Stimulated activated naive CD4-positive, alpha-beta T cell treated with Interleukin-2 at 50 U/mL for 16 hours (primary cell): ENCODE measurements around the gene GPD1L.
"Not testable (repeated sequence)": the region's sequence is repeated elsewhere in the genome, so short reads cannot be mapped to it uniquely, and the experiment has no call there.

Experiments used
- DNase-seq: peaks from one replicate; lab custom pipeline; 2025; lab: John Stamatoyannopoulos, UW

The GPD1L gene

DNA sequence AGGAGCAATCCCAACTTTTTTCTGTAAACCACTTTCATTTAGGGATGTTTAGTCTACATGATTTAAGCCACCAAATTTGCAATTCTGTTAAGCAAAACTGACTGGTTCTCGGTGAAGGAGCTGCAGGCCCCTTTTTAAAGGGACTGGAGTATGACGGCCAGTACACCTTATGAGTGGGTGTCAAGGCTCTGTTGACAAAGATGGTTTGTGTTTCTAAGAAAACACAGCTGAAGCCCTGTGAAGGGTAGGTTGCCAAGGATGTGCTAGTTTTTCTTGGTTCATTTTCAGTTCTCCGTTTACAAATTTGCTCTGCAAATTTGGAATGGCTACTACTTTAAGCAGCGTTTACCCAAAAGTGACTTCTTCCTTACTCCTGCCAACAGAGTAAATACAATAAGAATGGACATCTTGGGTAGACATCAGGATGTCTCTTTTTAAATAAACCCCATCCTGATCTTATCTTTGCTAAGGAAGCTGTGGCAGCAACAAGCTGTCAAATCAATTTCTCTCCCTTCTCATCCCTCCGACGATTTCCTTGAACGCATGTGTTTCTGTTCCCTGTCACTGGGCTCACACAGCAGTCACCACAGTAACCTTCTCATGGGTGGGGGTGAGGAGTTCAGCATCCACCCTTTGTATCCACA, 73.8 kb downstream of the GPD1L start:
- DNase-seq: no peak

DNA sequence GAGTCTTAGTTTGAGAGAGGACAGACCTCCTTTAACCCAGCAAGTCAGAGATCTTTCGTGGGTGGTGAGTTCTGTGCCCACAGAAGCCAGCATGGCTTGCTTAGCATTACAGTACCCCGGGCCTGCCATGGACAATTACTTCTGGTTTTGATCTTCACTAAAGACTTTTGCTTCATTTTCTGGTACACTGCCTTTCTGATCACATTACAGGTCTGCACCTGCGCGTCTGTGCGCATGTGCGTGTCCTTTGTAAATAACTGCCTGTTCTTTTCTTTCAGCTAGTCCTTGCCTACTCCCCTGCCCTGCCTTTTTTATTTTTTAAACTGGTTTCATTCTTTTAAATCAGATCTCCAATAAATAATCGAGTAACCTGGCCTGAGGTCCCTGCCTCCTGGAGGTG, 74.9 kb downstream of the GPD1L start:
- DNase-seq: no peak

DNA sequence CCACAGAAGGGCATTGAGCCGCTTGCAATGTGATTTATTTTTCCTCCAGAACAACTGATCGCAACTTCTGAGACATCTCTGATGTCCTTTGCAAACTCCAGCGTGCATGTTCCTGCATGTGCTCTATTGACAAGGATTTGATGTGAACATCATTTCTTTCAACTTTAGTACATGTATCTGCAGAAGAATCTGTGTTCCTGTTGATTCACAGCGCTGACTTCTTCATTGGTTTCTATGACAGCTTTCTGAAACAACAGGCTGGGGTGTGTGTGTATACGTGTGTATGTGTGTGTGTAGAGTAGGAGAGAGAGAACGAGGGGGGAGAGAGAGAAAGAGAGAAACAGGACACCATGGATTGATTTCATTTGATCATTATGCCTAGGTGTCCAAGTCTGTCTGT, 75.4 kb downstream of the GPD1L start:
- DNase-seq: no peak

DNA sequence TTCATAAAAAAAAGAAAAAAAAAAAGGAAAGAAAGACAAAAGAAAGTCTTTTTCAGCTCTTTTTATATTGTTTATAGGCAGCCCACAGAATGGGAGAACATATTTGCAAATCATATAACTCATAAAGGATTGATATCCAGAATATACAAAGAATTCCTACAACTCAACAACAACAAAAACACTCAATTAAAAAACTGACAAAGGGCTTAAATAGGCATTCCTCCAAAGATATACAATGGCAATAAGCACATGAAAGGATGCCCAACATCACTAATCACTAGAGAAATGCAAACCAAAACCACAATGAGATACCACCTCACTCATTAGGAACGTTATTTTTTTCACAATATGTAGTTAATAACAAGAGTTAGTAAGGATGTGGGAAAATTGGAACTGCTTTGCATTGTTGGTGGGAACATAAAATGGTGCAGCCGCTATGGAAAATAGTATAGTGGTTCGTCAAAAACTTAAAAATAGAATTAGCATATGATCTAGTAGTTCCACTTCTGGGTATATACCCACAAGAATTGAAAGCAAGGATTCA, 77.8 kb downstream of the GPD1L start:
- no peak for DNase-seq

DNA sequence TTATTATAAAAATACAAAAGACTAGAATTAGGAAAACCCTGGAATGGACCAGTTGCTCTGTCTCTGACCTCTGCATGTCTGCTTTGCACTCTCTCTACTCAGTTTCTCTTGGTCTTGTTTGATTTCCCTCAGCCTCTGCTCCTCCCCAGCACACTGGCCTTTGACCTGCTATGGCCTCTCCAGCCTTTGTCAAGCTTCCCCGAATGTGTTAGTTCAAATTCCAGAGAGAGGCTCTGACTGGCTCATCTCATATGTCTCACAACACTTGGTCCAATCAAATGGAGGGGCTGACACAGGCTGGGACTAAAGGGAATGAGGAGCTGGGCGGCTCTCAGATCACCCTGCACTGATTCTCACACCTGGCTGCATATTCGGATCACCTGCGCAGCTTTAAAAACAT, 79.7 kb downstream of the GPD1L start:
- DNase-seq: no peak

DNA sequence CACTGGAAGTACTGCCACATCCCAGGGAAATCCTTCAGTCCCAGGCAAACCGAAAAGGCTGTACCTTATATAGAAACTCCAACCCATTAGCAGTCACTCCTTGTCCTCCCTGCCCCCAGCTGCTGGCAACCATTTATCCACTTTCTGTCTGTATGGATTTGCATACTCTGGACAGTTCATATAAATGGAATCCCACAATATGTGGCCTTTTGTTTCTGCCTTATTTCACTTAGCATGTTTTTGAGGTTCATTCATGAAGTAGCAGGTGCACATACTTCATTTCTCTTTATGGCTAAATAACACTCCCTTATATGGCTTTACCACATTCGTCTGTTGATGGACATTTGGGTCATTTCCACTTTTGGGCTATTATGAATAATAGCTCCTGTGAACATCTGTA, 80.5 kb downstream of the GPD1L start:
- no peak for DNase-seq

DNA sequence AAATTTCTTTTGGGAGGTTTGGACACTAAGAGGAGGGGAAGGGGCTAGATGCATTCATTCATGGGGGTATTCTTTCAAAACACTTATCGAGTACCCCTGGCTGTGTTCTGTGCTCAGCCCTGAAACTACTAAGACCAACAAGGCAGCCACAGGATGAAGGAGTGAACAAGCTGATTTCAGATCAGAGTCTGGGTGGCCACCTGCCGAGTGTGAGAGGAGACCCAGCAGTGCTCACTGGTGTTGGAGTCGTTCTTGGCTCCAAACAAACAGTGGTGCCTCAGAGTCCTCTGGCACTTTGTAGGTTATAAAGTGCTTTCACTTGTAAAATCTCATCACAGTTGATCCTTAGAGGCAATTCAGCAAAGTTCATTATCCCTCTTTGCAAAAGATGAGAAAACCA, 83.3 kb downstream of the GPD1L start:
- no peak for DNase-seq

DNA sequence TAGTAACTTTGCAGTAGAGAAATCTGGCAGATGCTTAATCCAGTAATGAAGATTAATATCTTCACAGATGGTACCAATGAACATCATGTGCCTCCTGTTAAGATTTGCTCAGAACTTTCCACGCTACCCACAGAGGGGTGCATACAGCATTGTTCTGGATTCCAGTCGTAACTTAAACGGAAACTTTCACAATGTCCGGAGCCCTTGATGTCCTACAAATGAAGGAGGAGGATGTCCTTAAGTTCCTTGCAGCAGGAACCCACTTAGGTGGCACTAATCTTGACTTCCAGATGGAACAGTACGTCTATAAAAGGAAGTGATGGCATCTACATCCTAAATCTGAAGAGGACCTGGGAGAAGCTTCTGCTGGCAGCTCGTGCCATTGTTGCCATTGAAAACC, 84.1 kb downstream of the GPD1L start:
- DNase-seq: not testable (repeated sequence)

DNA sequence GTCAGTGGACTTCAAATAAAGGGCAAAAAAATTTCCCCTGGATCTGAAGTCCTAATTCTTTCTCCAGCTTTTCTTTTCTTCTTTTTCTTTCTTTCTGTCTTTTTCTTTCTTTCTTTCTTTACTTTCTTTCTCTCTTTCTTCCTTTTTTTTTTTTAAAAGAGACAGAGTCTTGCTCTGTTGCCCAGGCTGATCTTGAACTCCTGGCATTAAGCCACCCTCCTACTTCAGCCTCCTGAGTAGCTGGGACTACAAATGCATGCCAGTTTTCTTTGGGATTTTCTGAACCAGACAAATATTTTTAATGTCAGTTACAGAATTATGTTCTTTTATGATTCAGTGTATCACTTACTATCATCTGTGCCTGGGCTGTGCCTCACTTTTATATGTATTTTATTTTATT, 86.7 kb downstream of the GPD1L start:
- no peak for DNase-seq

DNA sequence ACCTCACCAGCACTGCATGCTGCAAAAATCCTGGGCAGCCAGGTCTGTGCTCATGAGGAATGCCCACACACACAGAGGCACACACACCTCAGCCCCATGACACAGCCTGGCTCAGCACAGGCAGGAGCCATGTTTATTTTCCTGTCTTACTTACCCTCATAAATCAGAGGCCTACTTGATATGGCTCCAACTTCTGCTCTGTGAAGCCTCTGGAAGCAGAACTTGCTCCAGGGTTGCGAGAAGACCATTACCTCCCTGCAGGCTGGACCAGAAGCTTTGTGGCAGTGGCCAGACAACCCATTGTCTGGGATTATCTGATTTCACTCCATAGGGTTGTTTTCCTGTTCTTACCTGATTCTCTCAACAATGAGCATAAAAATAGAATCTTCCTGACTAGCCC, 88.2 kb downstream of the GPD1L start:
- DNase-seq: no peak

DNA sequence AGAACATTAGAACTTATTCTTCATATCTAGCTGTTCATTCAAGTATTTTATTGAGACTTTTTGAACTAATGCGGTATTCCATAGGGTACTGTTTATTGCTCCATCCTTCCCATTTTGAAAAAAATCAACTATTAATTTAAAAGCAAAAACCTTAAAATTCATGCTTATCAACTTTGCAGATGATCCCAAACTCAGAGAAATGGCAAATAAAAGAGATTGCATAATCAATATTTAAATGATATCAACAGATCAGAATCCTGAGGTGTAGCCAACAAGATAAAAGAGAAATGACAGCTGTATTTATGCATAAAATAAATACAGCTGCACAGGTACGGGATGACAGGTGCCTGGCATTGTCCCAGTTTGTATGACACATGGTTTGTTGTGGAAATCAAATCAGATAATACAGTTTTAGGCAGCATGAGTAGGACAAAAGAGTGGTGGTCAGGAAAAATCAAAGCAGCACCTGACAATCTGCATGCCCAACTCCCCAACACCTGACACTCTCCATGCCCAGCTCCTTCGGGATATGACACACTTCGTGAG, 89.6 kb downstream of the GPD1L start:
- DNase-seq: no peak

DNA sequence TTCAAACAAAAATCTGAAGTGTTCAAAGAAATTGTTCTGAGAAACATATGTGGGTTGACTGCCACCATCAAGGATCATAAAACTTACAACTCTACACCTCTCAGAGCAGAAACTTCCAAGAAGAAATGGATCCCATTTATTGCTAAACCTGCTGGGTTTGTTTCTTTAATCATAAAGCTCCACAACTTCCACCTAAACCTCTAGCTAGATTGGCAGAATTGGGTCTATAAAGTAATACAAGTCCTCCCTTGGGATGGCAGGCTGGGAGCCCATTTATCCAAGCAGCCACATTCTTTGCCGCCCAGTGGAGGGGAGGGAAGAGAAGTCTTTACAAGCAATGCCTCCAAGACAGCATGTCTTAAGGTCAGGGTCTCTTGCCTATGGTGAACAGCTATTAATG, 91.6 kb downstream of the GPD1L start:
- DNase-seq: no peak

DNA sequence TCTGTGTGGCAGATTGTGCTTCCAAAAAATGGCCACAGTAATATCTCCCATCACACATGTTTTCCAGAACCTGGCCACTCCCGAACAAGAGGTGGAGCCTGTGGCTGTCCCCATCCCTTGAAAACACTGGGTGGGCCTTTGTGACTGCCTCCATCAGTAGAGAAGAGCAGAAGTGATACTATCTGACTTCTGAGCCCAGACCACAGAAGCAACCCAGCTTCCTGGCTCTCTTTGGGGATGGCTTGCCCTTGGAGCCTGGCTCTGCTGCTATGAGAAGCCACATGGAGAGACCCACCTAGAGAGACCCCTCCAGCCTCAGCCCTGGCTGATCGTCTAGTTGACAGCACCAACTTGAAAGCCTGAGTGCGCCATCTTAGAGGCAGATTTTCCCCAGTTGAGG, 92.3 kb downstream of the GPD1L start:
- no peak for DNase-seq

DNA sequence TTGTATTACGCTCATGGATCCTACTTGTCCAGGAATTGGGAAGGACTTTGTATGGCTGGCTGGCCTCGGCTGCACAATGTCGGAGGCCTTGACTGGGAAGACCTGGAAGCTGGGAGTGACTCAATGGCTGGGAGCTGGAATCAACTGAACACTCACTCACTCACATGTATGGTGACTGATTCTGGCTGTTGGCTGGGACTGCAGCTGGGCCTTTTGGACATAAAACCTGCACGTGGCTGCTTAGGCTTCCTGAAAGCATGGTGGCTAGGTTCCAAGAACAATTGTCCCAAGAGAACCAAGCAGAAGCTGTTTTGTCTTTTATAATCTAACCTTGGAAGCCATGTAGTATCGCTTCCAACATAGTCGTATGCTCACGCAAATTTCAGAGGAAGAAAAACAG, 94.1 kb downstream of the GPD1L start:
- DNase-seq: no peak

DNA sequence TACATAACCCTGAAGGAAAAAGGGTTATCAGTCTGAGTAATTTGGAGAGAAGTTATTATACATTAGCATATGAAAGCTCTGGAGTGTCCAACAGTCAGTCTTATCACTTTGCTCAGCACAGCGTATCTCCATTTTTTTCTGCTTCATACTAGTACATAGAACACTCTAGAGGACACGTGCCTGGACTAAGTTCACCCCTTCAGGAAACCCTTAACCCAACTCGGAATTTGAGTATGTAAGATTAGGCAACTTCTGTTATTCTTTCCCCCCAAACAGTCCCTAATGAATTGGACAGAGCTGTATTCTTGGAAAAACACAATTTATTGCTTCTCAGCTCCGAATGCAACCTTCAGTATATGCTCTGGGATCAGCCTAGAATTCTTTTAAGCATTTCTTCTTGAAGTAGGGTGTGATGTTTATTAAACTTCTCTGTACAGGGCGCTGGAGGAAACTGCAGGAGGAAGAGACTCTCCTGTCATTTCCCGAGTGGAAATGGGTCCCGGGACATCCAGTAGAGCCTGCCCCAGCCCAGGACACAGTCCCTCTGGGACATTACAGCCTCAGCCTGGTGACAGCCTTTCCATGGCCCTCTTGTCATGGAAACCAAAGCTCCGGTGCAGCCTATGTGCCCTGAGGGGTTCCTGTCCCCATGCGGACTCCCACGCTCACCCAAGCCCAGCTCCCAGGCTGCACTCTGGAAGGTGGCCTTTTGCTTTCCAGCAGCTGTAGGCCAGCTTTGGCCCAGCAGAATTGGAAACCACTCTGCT, 94.8 kb downstream of the GPD1L start:
- DNase-seq: no peak

DNA sequence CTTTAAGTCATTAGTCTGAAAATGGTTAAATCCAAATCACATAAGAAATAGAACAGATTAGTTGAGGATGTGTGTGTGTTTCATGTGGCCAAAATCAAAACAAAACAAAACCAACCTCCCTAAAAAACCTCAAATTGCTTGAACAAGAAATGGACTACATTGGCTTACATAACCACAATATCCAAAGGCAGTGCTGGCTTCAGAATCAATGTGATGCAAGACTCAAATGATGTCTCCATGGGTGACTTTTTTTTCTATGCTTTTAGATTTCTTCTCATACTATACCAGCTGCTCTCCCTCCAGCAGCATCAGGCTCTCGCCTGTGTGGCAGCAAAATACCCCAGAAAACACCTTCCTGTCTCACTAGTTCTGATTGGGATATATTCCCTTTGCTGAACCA, 96.1 kb downstream of the GPD1L start:
- no peak for DNase-seq

DNA sequence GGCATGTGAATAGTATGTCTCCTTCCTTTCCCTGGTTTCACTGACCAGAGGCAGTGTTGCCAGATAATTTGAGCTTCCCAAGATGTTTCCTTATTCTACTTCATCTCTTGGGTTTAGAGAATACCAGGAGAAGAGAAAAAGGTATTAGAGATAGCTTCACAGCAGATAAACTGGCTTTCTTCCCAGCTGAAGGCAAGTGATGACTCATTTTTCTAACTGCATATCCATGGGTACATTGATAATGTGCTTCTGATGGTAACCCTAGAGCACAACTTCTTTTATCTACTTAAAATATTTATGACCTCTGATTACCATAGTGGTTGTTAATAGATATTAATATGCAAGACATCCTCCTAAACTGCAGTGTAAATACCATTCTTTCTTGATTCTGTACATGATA, 97.4 kb downstream of the GPD1L start:
- DNase-seq: no peak

DNA sequence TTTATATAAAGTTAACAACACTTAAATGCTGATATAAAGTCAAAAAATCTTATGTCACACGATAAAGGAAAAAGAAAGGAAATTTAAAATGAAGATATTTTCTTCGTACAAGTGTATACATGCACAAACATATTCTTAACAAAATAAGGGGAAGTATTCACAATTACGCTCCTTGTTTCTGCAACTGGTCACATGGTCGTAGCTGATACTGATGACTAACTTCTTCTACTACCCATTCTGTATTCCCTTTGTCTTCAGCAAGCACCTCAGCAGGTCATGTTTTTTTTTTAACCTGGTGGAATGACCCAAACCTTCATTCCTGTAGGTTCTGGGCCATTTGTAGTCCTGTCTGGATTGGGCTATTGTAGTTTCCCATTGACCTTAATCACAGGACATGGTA, 102.0 kb downstream of the GPD1L start:
- no peak for DNase-seq

DNA sequence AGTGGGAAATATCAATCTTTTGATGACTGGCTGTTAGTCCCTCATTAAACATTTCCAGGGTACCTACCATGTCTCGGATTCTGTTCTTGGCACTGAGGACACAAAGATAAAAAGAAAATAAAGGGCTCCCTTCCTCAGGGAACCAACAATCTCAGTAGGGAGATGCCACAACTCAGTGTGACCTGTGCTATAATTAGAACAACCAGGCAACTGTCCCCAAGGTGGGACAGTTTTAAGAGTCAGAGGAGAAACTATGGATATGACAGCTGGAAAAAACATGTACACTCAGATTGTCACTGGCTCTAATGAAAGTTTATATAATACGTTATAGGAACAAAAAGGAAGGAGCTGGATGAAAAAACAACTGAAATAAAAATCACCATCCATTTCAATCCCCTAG, 108.8 kb downstream of the GPD1L start:
- DNase-seq: no peak

DNA sequence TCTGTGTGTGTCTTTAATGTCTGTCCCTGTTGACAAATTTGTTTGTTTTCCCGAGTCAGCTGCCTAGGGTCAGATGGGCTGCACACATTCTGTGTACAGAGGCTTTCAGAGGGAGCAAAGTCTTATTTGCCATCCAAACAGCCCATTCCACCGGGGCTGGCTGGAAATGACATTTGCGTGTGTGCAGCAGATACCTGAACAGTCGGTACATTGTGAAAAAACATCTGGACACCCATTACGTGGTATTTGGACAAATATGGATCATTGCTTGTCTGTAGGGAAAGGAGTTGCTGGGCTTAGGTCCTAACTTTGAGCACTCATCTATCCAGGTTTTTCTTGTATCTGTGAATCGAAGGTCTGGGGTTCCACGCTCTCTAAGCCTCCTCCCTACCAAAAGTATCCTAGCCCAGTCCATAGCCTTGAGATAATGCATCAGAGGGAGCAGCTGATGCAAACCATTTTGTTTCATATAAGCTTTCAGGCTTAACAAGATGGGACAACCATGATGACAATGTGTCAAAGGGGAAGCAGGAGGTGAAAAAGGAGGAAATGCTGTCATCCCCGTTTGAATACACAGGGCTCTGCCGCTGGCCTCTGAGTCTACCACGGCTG, 109.9 kb downstream of the GPD1L start:
- DNase-seq: no peak

DNA sequence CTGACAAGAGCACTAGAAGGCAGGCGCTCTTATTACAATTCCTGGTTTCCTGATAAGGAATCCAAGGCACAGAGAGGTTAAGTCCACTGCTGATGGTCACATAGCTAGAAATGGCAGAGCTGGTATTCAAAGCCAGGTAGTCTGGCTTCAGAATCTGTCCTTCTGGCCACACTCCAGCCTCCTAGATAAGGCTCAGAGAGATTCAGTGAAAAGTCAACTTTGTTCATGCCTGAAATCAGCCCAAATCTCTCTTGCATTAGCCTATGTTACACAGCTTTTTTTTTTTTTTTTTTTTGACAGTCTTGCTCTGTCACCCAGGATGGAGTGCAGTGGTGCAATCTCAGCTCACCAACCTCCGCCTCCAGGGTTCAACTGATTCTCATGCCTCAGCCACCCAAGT, 110.9 kb downstream of the GPD1L start:
- no peak for DNase-seq
